Measurements from ENCODE around the gene MICB. TPM values are rescaled to one million over a fixed set of nuclear protein-coding genes. Genes with fewer than 3 reads are reported as not detected.

The MICB gene
- total RNA-seq, 6 experiments from 2014 or later: 0.48 to 2.0 (median 1.2) TPM

GRCh38 chr6:31544676-31545075 is 46.7 kb downstream of the MICB start:
- no peak overlapping the region for H3K4me3 ChIP-seq
- no peaks in the 10 kb centered on the region for H3K27me3 ChIP-seq
- intact Hi-C loops (cut with DNase I): loop anchor here in 1 of 2 donors (5.0 kb wide), 1 partner anchor 58 kb away; no protein-coding TSS in a partner anchor
- TF ChIP-seq POLR2A (IDR thresholded peaks at IDR 0.05) (no peak), CTCF (IDR thresholded peaks at IDR 0.05) (no peak)
- H3K9me3 ChIP-seq: no peaks in the 10 kb centered on the region
- H3K36me3 ChIP-seq: peaks cover 0 to 14% (median 2%) of the 10 kb centered on the region in 4 donors
- no peak overlapping the region for H3K27ac ChIP-seq
- DNase-seq: no peak
- WGBS (ENCODE audit: insufficient coverage, low coverage, low lambda C conversion rate, missing lambda C conversion rate): 71% methylated on average over 2 of the region's 2 CpGs
- H3K4me1 ChIP-seq: peaks cover 0 to 27% (median 14%) of the 10 kb centered on the region in 4 donors
- ATAC-seq: no peak

- Histone ChIP-seq H3K36me3 (peaks cover 0 to 10% (median 2%) of the 10 kb centered on the region in 4 donors), H3K4me1 (peaks cover 0 to 21% (median 9%) of the 10 kb centered on the region in 4 donors), H3K27ac (no peak overlapping the region), H3K27me3 (no peaks in the 10 kb centered on the region), H3K4me3 (no peak overlapping the region), H3K9me3 (no peaks in the 10 kb centered on the region)
- ATAC-seq (no peak), DNase-seq (no peak)
- WGBS (ENCODE audit: insufficient coverage, low coverage, low lambda C conversion rate, missing lambda C conversion rate): 60% methylated on average over 6 of the region's 7 CpGs
- TF ChIP-seq CTCF (IDR thresholded peaks at IDR 0.05): no peak
- TF ChIP-seq POLR2A (IDR thresholded peaks at IDR 0.05): no peak
- intact Hi-C loops (cut with DNase I): loop anchor here in 1 of 2 donors (5.0 kb wide), 1 partner anchor 57 kb away; no protein-coding TSS in a partner anchor
Observed at GRCh38 chr6:31545291-31545690, 47.3 kb downstream of the MICB start.

- WGBS (ENCODE audit: insufficient coverage, low coverage, low lambda C conversion rate, missing lambda C conversion rate): 9% methylated on average over 11 of the region's 11 CpGs
Observed at GRCh38 chr6:31546339-31546957, 48.5 kb downstream of the MICB start, which contains the start of gene ATP6V1G2. TSS of gene ATP6V1G2 (minus strand) at chr6:31546608. CDS start at chr6:31546559, 49 bp downstream.

More at GRCh38 chr6:31546339-31546957, 48.5 kb downstream of the MICB start, which contains the start of gene ATP6V1G2:
- H3K4me3 ChIP-seq: peak within 1 kb of the TSS; percentile 32 to 61 (median 58)
- intact Hi-C loops (cut with DNase I): loop anchor here in 1 of 2 donors (5.0 kb wide), 1 partner anchor 56 kb away; no protein-coding TSS in a partner anchor
- ATAC-seq (peak; percentile 75 to 84 (median 77)), DNase-seq (peak; percentile 89 to 92 (median 91))
- TF ChIP-seq CTCF (IDR thresholded peaks at IDR 0.05) (peak; percentile 91 to 98 (median 94)), POLR2A (IDR thresholded peaks at IDR 0.05) (no peak)
- peaks cover 0 to 16% (median 7%) of the 10 kb centered on the region in 4 donors for H3K4me1 ChIP-seq
- peak within 1 kb of the TSS; percentile 52 to 71 (median 68) for H3K27ac ChIP-seq
- peaks cover 0 to 21% (median 2%) of the 10 kb centered on the region in 4 donors for H3K36me3 ChIP-seq
- H3K27me3 ChIP-seq: no peaks in the 10 kb centered on the region
- H3K9me3 ChIP-seq: no peaks in the 10 kb centered on the region
